AG04449 (cell line): ENCODE measurements around the gene PCBP3.
"Not testable (repeated sequence)": the region's sequence is repeated elsewhere in the genome, so short reads cannot be mapped to it uniquely, and the experiment has no call there.

Experiments used
- CTCF ChIA-PET: fragments of 350-600 bp; formaldehyde crosslinking; extraction: SDS; loops from one replicate; lab custom pipeline; 2021; ENCODE audit warnings: antibody characterized with exemption; lab: Yijun Ruan, JAX
- POLR2A ChIA-PET: fragments of 400-600, 350-600 bp; formaldehyde crosslinking; extraction: SDS; loops from one replicate; lab custom pipeline; 2020; ENCODE audit warnings: antibody characterized with exemption, inconsistent platforms; lab: Yijun Ruan, JAX
- DNase-seq: peaks from one replicate; pipeline ENCODE4 v3.0.0-alpha.2; 2010; ENCODE audit warnings: low read depth, low spot score
- H3K4me3 ChIP-seq: 2 replicates; pipeline ENCODE4 v1.5.1; 2011; ENCODE audit warnings: low read depth, mild to moderate bottlenecking, control low read depth, low read length
- TF ChIP-seq, protein P1 (sequence below): IDR thresholded peaks from one replicate; pipeline ENCODE4 v1.5.1; 2011; ENCODE audit warnings: mild to moderate bottlenecking, moderate library complexity, low read length, control low read depth, inconsistent platforms; ENCODE audit not compliant: insufficient read depth; ENCODE audit errors: missing control alignments

PCBP3 gene

DNA sequence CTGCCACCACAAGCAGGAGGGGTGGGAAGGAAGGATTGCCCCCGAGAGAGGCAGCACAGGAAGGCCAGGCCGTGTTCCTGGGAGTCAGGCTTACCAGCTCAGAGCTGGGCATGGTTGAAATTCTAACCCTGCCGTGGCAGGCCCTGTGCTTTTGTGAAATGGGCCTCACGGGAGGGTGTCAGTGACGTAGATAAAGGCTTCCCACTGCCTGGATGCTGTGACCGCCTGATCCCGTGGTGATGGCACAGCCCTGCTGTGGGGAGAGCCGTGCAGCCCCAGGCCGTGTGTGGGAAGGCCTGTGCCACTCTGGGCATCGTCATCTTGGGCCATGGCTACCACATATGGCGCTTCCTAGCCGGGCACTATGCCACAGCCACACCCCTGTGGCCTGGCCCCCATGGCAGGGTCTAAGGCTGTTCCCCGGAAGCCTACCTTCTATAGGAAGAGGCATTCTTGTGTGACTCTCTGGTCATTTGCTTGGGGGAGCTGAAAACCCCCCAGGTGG lies 161.3 kb downstream of the PCBP3 start:
- DNase-seq = no peak
- H3K4me3 ChIP-seq = no peak overlapping the region
- TF ChIP-seq, protein P1, sequence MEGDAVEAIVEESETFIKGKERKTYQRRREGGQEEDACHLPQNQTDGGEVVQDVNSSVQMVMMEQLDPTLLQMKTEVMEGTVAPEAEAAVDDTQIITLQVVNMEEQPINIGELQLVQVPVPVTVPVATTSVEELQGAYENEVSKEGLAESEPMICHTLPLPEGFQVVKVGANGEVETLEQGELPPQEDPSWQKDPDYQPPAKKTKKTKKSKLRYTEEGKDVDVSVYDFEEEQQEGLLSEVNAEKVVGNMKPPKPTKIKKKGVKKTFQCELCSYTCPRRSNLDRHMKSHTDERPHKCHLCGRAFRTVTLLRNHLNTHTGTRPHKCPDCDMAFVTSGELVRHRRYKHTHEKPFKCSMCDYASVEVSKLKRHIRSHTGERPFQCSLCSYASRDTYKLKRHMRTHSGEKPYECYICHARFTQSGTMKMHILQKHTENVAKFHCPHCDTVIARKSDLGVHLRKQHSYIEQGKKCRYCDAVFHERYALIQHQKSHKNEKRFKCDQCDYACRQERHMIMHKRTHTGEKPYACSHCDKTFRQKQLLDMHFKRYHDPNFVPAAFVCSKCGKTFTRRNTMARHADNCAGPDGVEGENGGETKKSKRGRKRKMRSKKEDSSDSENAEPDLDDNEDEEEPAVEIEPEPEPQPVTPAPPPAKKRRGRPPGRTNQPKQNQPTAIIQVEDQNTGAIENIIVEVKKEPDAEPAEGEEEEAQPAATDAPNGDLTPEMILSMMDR = no peak
- CTCF ChIA-PET = no interaction called here
- POLR2A ChIA-PET = no interaction called here

DNA sequence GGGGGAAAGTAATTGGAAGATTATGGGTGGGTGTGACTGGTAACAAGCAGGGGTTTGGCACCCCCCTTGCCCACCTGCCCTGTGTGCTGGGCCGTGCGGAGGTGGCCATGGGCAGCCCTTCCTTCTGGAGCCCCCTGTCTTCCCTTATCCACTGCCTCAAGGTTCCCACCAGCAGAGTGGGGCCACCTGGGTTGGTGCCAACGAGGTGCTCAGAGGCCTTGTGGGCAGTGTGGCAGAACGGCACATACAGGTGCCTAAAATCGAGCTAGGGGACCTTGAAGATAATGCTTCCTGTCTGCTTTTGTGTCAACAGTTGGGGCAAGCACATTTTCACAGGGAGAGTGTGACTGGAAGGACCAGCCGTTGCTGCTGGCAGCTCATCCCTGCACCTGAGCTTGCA lies 161.8 kb downstream of the PCBP3 start:
- POLR2A ChIA-PET = no interaction called here
- no peak for DNase-seq
- CTCF ChIA-PET = interaction anchor here (2.2 kb wide), 1 partner anchor 15 kb away, joined by 7 read pairs; no protein-coding TSS in a partner anchor
- TF ChIP-seq, protein P1 = no peak
- H3K4me3 ChIP-seq = no peak overlapping the region

DNA sequence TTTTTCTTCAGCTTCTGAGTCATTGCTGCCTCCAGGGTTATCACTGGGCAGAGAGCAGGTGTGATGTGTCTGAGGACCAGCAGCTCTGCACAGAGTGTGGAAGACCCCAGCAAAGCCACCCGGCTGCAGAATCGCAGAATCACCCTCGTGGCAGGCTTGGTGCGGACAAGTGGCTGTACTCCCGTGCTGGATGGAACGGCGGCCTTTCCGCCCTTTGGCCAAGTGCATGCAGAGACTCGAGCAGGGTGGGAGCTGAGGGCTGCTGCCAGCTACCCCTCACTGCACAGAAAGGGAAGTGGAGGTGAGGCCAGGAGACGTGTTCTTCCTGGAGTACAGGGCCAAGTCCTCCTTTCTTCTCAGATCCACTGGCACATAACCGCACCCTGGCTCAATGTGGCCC lies 162.5 kb downstream of the PCBP3 start:
- ChIA-PET CTCF (interaction anchor here (0.7 to 2.2 kb wide), 2 partner anchors 14 to 248 kb away, joined by 3 to 7 read pairs; no protein-coding TSS in a partner anchor), POLR2A (no interaction called here)
- DNase-seq = no peak
- TF ChIP-seq, protein P1 = no peak
- no peak overlapping the region for H3K4me3 ChIP-seq

DNA sequence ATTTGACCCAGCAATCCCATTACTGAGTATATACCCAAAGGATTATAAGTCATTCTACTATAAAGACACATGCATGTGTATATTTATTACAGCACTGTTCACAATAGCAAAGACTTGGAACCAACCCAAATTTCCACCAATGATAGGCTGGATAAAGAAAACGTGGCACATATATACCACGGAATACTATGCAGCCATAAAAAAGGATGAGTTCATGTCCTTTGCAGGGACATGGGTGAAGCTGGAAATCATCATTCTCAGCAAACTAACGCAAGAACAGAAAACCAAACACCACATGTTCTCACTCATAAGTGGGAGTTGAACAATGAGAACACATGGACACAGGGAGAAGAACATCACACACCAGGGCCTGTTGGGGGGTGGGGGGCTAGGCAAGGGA lies 165.1 kb downstream of the PCBP3 start:
- DNase-seq, CTCF ChIA-PET, POLR2A ChIA-PET, H3K4me3 ChIP-seq: not testable (repeated sequence)

DNA sequence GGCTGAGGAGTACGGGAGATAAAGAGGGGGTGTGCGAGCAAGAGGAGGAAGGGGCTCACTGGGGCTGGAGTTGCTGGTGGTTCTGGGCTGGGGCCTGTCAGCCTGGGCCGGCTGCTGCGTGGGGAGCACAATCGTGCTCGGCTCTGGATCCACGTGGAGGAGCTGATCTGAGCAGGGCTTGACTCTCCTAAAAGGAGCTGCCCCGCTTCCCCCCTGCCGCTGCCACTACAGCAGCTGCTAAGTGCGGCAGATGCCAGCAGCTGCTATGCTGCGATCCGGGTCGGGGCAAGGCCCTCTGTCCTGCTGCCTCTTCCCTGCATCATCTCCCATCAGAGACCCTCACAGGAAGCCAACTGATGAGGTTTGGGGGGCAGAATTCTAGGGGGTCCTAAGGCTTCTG lies 165.9 kb downstream of the PCBP3 start:
- POLR2A ChIA-PET = no interaction called here
- TF ChIP-seq, protein P1 = no peak
- no peak overlapping the region for H3K4me3 ChIP-seq
- CTCF ChIA-PET = interaction anchor here (1.4 kb wide), 1 partner anchor 253 kb away, joined by 3 read pairs; no protein-coding TSS in a partner anchor
- DNase-seq = no peak

DNA sequence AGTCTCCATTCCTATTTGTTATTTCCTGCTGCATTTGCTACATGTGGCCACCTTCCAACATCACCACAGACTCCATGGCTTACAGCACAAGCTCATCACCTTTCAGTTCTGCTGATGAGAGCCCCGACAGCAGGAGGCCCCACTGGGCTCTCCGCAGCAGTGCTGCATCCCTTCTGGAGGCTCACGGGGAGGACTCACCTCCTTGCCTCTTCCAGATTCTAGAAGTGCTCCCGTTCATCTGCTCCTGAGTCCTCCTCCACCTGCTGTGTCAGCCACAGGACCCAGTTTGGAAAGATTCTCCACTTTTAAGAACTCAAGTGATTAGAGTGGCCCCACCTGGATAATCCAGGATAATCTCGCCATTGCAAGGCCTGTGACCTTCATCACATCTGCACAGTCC lies 167.6 kb downstream of the PCBP3 start:
- TF ChIP-seq, protein P1 = no peak
- CTCF ChIA-PET = interaction anchor here (1.0 to 2.2 kb wide), 2 partner anchors 8 to 255 kb away, joined by 3 to 11 read pairs; no protein-coding TSS in a partner anchor
- POLR2A ChIA-PET = no interaction called here
- no peak overlapping the region for H3K4me3 ChIP-seq
- DNase-seq = no peak

DNA sequence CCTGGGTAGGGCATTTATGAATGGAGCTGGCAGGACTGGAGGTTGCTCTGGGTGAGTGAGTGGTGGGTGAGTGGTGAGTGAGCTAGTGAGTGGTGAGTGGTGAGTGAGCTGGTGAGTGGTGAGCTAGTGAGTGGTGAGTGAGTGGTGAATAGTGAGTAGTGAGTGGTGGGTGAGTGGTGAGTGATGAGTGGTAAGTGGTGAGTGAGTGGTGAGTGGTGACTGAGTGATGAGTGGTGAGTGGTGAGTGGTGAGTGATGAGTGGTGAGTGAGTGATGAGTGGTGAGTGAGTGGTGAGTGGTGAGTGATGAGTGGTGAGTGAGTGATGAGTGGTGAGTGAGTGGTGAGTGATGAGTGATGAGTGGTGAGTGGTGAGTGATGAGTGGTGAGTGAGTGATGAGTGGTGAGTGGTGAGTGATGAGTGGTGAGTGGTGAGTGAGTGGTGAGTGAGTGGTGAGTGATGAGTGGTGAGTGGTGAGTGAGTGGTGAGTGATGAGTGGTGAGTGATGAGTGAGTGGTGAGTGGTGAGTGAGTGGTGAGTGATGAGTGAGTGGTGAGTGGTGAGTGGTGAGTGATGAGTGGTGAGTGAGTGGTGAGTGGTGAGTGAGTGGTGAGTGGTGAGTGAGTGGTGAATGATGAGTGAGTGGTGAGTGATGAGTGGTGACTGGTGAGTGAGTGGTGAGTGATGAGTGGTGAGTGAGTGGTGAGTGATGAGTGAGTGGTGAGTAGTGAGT lies 170.8 kb downstream of the PCBP3 start:
- DNase-seq, CTCF ChIA-PET, POLR2A ChIA-PET, H3K4me3 ChIP-seq: not testable (repeated sequence)

DNA sequence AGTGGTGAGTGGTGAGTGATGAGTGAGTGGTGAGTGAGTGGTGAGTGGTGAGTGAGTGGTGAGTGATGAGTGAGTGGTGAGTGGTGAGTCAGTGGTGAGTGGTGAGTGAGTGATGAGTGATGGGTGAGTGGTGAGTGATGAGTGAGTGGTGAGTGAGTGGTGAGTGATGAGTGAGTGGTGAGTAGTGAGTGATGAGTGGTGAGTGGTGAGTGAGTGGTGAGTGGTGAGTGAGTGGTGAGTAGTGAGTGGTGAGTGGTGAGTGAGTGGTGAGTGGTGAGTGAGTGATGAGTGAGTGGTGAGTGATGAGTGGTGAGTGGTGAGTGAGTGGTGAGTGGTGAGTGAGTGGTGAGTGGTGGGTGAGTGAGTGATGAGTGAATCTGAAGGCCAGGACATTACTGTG lies 172.3 kb downstream of the PCBP3 start:
- CTCF ChIA-PET = interaction anchor here (7.0 kb wide), 1 partner anchor 258 kb away, joined by 164 read pairs; no protein-coding TSS in a partner anchor
- POLR2A ChIA-PET, DNase-seq, H3K4me3 ChIP-seq: not testable (repeated sequence)
